Measurements from ENCODE around the gene CASP7.

DNA sequence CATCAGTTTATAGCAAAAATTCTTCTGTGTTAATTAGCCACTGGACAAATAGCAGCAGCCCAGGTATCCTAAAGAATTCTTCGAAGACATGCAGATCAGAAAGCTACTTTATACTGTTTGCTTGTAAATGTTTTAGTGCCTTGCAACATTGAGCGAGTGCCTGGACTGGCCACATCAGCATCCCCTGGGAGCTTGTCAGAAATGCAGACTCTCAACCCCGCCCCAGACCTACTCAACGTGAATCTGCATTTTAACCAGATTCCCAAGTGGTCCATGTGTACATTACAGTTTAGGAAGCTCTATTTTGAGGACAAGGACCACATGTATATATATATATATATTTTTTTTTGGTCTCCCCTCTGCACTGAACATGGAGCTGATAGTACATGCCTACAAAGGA, 53.3 kb downstream of the CASP7 start:
- no peak for TF ChIP-seq EZH2 (IDR thresholded peaks at IDR 0.05; ENCODE audit: borderline replicate concordance, insufficient read depth, low read length, poor library complexity, severe bottlenecking)
- TF ChIP-seq, protein P1, sequence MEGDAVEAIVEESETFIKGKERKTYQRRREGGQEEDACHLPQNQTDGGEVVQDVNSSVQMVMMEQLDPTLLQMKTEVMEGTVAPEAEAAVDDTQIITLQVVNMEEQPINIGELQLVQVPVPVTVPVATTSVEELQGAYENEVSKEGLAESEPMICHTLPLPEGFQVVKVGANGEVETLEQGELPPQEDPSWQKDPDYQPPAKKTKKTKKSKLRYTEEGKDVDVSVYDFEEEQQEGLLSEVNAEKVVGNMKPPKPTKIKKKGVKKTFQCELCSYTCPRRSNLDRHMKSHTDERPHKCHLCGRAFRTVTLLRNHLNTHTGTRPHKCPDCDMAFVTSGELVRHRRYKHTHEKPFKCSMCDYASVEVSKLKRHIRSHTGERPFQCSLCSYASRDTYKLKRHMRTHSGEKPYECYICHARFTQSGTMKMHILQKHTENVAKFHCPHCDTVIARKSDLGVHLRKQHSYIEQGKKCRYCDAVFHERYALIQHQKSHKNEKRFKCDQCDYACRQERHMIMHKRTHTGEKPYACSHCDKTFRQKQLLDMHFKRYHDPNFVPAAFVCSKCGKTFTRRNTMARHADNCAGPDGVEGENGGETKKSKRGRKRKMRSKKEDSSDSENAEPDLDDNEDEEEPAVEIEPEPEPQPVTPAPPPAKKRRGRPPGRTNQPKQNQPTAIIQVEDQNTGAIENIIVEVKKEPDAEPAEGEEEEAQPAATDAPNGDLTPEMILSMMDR (IDR thresholded peaks at IDR 0.05; ENCODE audit: poor library complexity, severe bottlenecking) = no peak
- TF ChIP-seq EP300 (conservative IDR thresholded peaks at IDR 0.05; ENCODE audit: poor library complexity, severe bottlenecking) = no peak
- TF ChIP-seq TAF1 (IDR thresholded peaks at IDR 0.05; ENCODE audit: low read depth) = no peak
- TF ChIP-seq SMC3 (conservative IDR thresholded peaks at IDR 0.05; ENCODE audit: poor library complexity) = no peak
- no peak for TF ChIP-seq RAD21 (conservative IDR thresholded peaks at IDR 0.05)
- TF ChIP-seq REST (IDR thresholded peaks at IDR 0.05; ENCODE audit: borderline replicate concordance) = no peak
